SK-N-SH treated with all-trans-retinoic acid at 6 μM for 48 hours (cell line): Measurements from ENCODE around the gene GUCY1A2.

Source experiments
- ARNTL ChIP-seq: fragments of 450-650 bp; formaldehyde crosslinking; IDR thresholded peaks from 2 replicates; pipeline ENCODE4 v1.5.0; 2020; ENCODE audit warnings: low read depth, mild to moderate bottlenecking, moderate library complexity, borderline replicate concordance
- BACH2 ChIP-seq: fragments of 250-450 bp; sonication (Bioruptor Pico); IDR thresholded peaks from 2 replicates; pipeline ENCODE4 v1.9.0; 2021; ENCODE audit warnings: mild to moderate bottlenecking, borderline replicate concordance
- TOX ChIP-seq: fragments of 250-450 bp; sonication (Bioruptor Pico); IDR thresholded peaks from 2 replicates; pipeline ENCODE4 v1.8.0; 2021; ENCODE audit warnings: mild to moderate bottlenecking, moderate library complexity, borderline replicate concordance
- ZFP3 ChIP-seq: fragments of 250-450 bp; sonication (Bioruptor Pico); IDR thresholded peaks from 2 replicates; pipeline ENCODE4 v1.5.0; 2020; ENCODE audit warnings: mild to moderate bottlenecking, moderate library complexity
- TF ChIP-seq, protein P1 (sequence below): fragments of 250-450 bp; sonication (Bioruptor Pico); IDR thresholded peaks from 2 replicates; pipeline ENCODE4 v1.8.0; 2020; ENCODE audit warnings: mild to moderate bottlenecking, moderate library complexity, borderline replicate concordance
- TF ChIP-seq, protein P2 (sequence below): fragments of 250-450 bp; sonication (Bioruptor Pico); IDR thresholded peaks from 2 replicates; pipeline ENCODE4 v1.5.1; 2020; ENCODE audit warnings: low read depth, mild to moderate bottlenecking, moderate library complexity
- TF ChIP-seq, protein P3 (sequence below): fragments of 250-450 bp; sonication (Bioruptor Pico); IDR thresholded peaks from 2 replicates; pipeline ENCODE4 v1.5.1; 2021; ENCODE audit warnings: mild to moderate bottlenecking, moderate library complexity

DNA sequence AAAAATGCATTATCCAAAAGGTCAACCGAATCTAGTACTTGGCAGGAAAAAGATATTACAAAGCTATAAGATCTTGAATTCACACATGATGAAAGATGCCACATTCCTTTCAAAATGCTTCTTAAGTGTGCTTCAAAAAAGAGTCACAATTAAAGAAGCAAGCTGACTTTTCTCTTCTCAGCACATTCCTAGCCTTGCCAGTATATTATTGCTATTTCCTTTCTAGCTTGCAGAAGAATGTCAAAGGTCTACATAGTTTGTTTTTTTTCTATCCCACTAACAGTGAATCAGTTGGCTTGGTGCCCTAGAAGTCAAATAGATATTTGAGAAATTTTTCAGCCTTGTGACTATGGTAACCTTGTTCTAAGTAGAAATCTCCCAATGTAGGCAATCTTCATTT lies 56.8 kb downstream of the GUCY1A2 start:
- TF ChIP-seq, protein P1, sequence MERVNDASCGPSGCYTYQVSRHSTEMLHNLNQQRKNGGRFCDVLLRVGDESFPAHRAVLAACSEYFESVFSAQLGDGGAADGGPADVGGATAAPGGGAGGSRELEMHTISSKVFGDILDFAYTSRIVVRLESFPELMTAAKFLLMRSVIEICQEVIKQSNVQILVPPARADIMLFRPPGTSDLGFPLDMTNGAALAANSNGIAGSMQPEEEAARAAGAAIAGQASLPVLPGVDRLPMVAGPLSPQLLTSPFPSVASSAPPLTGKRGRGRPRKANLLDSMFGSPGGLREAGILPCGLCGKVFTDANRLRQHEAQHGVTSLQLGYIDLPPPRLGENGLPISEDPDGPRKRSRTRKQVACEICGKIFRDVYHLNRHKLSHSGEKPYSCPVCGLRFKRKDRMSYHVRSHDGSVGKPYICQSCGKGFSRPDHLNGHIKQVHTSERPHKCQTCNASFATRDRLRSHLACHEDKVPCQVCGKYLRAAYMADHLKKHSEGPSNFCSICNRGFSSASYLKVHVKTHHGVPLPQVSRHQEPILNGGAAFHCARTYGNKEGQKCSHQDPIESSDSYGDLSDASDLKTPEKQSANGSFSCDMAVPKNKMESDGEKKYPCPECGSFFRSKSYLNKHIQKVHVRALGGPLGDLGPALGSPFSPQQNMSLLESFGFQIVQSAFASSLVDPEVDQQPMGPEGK (CRISPR knock-in tag) = no peak
- TF ChIP-seq BACH2 (CRISPR knock-in tag) (no peak), ZFP3 (CRISPR knock-in tag) (no peak), ARNTL (CRISPR knock-in tag) (no peak), TOX (CRISPR knock-in tag) (no peak)
- TF ChIP-seq, protein P2, sequence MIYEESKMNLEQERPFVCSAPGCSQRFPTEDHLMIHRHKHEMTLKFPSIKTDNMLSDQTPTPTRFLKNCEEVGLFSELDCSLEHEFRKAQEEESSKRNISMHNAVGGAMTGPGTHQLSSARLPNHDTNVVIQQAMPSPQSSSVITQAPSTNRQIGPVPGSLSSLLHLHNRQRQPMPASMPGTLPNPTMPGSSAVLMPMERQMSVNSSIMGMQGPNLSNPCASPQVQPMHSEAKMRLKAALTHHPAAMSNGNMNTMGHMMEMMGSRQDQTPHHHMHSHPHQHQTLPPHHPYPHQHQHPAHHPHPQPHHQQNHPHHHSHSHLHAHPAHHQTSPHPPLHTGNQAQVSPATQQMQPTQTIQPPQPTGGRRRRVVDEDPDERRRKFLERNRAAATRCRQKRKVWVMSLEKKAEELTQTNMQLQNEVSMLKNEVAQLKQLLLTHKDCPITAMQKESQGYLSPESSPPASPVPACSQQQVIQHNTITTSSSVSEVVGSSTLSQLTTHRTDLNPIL = no peak
- TF ChIP-seq, protein P3, sequence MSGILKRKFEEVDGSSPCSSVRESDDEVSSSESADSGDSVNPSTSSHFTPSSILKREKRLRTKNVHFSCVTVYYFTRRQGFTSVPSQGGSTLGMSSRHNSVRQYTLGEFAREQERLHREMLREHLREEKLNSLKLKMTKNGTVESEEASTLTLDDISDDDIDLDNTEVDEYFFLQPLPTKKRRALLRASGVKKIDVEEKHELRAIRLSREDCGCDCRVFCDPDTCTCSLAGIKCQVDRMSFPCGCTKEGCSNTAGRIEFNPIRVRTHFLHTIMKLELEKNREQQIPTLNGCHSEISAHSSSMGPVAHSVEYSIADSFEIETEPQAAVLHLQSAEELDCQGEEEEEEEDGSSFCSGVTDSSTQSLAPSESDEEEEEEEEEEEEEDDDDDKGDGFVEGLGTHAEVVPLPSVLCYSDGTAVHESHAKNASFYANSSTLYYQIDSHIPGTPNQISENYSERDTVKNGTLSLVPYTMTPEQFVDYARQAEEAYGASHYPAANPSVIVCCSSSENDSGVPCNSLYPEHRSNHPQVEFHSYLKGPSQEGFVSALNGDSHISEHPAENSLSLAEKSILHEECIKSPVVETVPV (CRISPR knock-in tag) = no peak
